Measurements from ENCODE around the gene SPTBN1. TPM values are rescaled to one million over a fixed set of nuclear protein-coding genes. Genes with fewer than 3 reads are reported as not detected.

Gene SPTBN1
- total RNA-seq, 1 donor from 2014 or later, result 214 TPM

GRCh38 chr2:54598347-54599325 is 142.5 kb downstream of the SPTBN1 start:
- Mint-ChIP-seq H3K36me3 (peaks cover 44% of the 10 kb centered on the region), H3K27me3 (no peaks in the 10 kb centered on the region), H3K27ac (peak overlapping the region; percentile 79), H3K4me1 (ENCODE audit: unreplicated experiment) (peaks cover 54% of the 10 kb centered on the region), H3K9me3 (no peaks in the 10 kb centered on the region), H3K4me3 (no peak overlapping the region)
- DNase-seq (ENCODE audit: extremely low spot score, unreplicated experiment), result no peak
- TF ChIP-seq CTCF (conservative IDR thresholded peaks at IDR 0.05), result no peak

- TF ChIP-seq CTCF (conservative IDR thresholded peaks at IDR 0.05), result no peak
- peak overlapping the region; percentile 79 for H3K27ac Mint-ChIP-seq
- H3K9me3 Mint-ChIP-seq, result no peaks in the 10 kb centered on the region
- peaks cover 41% of the 10 kb centered on the region for H3K36me3 Mint-ChIP-seq
- DNase-seq (ENCODE audit: extremely low spot score, unreplicated experiment), result no peak
- H3K4me1 Mint-ChIP-seq (ENCODE audit: unreplicated experiment), result peaks cover 56% of the 10 kb centered on the region
- H3K27me3 Mint-ChIP-seq, result no peaks in the 10 kb centered on the region
- H3K4me3 Mint-ChIP-seq, result no peak overlapping the region
Measured at GRCh38 chr2:54599326-54599710, 143.2 kb downstream of the SPTBN1 start.

GRCh38 chr2:54599914-54600313 is 143.8 kb downstream of the SPTBN1 start:
- Mint-ChIP-seq H3K4me1 (ENCODE audit: unreplicated experiment) (peaks cover 61% of the 10 kb centered on the region), H3K4me3 (no peak overlapping the region), H3K9me3 (no peaks in the 10 kb centered on the region), H3K27me3 (no peaks in the 10 kb centered on the region), H3K36me3 (peaks cover 40% of the 10 kb centered on the region), H3K27ac (peak overlapping the region; percentile 79)
- DNase-seq (ENCODE audit: extremely low spot score, unreplicated experiment), result no peak
- no peak for TF ChIP-seq CTCF (conservative IDR thresholded peaks at IDR 0.05)

GRCh38 chr2:54601339-54601738 is 145.2 kb downstream of the SPTBN1 start:
- no peak for TF ChIP-seq CTCF (conservative IDR thresholded peaks at IDR 0.05)
- no peak for DNase-seq (ENCODE audit: extremely low spot score, unreplicated experiment)
- Mint-ChIP-seq H3K27ac (peak overlapping the region; percentile 23), H3K36me3 (peaks cover 37% of the 10 kb centered on the region), H3K4me1 (ENCODE audit: unreplicated experiment) (peaks cover 60% of the 10 kb centered on the region), H3K9me3 (no peaks in the 10 kb centered on the region), H3K4me3 (no peak overlapping the region), H3K27me3 (no peaks in the 10 kb centered on the region)

GRCh38 chr2:54602736-54603322 is 146.7 kb downstream of the SPTBN1 start:
- Mint-ChIP-seq H3K4me1 (ENCODE audit: unreplicated experiment) (peaks cover 57% of the 10 kb centered on the region), H3K27ac (peak overlapping the region; percentile 24)

More at GRCh38 chr2:54602736-54603322, 146.7 kb downstream of the SPTBN1 start:
- H3K36me3 Mint-ChIP-seq, result peaks cover 32% of the 10 kb centered on the region
- no peak for DNase-seq (ENCODE audit: extremely low spot score, unreplicated experiment)
- no peaks in the 10 kb centered on the region for H3K9me3 Mint-ChIP-seq
- no peak for TF ChIP-seq CTCF (conservative IDR thresholded peaks at IDR 0.05)
- no peak overlapping the region for H3K4me3 Mint-ChIP-seq
- H3K27me3 Mint-ChIP-seq, result no peaks in the 10 kb centered on the region

Data from type B pancreatic cell (in vitro differentiated cells).